ENCODE results near the gene IFIH1. TPM values are rescaled to one million over a fixed set of nuclear protein-coding genes. Genes with fewer than 3 reads are reported as not detected.

The IFIH1 gene
- total and polyA plus RNA-seq, 7 donors = 8.8 to 16.0 (median 11.2) TPM

GRCh38 chr2:162333968-162334367, 15.5 kb upstream of the IFIH1 start:
- Histone ChIP-seq H3K9me3 (no peaks in the 10 kb centered on the region), H3K36me3 (no peaks in the 10 kb centered on the region), H3K27ac (no peak overlapping the region), H3K27me3 (no peaks in the 10 kb centered on the region), H3K4me1 (no peaks in the 10 kb centered on the region), H3K4me3 (no peak overlapping the region)
- DNase-seq = no peak
- TF ChIP-seq, protein P1, sequence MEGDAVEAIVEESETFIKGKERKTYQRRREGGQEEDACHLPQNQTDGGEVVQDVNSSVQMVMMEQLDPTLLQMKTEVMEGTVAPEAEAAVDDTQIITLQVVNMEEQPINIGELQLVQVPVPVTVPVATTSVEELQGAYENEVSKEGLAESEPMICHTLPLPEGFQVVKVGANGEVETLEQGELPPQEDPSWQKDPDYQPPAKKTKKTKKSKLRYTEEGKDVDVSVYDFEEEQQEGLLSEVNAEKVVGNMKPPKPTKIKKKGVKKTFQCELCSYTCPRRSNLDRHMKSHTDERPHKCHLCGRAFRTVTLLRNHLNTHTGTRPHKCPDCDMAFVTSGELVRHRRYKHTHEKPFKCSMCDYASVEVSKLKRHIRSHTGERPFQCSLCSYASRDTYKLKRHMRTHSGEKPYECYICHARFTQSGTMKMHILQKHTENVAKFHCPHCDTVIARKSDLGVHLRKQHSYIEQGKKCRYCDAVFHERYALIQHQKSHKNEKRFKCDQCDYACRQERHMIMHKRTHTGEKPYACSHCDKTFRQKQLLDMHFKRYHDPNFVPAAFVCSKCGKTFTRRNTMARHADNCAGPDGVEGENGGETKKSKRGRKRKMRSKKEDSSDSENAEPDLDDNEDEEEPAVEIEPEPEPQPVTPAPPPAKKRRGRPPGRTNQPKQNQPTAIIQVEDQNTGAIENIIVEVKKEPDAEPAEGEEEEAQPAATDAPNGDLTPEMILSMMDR (IDR thresholded peaks at IDR 0.05) = no peak
- no peak for TF ChIP-seq POLR2A (IDR thresholded peaks at IDR 0.05)
- TF ChIP-seq POLR2AphosphoS5 (IDR thresholded peaks at IDR 0.05) = no peak
- TF ChIP-seq EP300 (IDR thresholded peaks at IDR 0.05) = no peak
- WGBS, 2 donors = 22 to 30% methylated on average over 3 of the region's 3 CpGs
- intact Hi-C loops (cut with DNase I) = no loop called here

DNA sequence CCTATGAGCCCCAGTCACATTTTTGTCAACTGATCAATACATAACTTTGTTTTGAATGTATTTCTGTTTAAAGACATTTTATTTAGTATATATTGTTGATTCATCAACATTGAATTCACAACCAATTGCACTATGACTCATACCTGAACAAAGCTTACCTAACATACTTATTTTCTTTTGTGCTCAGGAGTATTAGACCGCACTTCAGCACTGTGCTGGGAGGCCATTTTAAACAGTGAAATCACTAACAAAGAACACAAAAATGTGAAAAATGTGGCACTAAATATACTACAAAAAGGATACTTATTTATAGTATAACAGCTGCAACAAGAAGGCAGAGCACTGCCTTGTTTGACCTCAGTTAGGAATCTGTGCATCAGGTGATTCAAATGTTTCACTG, 12.4 kb upstream of the IFIH1 start:
- H3K27ac ChIP-seq = no peak overlapping the region
- H3K27me3 ChIP-seq = no peaks in the 10 kb centered on the region
- H3K9me3 ChIP-seq = no peaks in the 10 kb centered on the region
- DNase-seq = no peak
- H3K4me3 ChIP-seq = no peak overlapping the region
- WGBS, 2 donors = 89 to 96% methylated on average over 1 of the region's 1 CpG
- intact Hi-C loops (cut with DNase I) = no loop called here
- H3K36me3 ChIP-seq = no peaks in the 10 kb centered on the region
- no peaks in the 10 kb centered on the region for H3K4me1 ChIP-seq
- no peak for TF ChIP-seq POLR2AphosphoS5 (IDR thresholded peaks at IDR 0.05)
- TF ChIP-seq EP300 (IDR thresholded peaks at IDR 0.05) = no peak
- TF ChIP-seq, protein P1 (IDR thresholded peaks at IDR 0.05) = no peak
- no peak for TF ChIP-seq POLR2A (IDR thresholded peaks at IDR 0.05)

GRCh38 chr2:162328424-162329157, 10.1 kb upstream of the IFIH1 start:
- WGBS, 2 donors = 92 to 95% methylated on average over 12 of the region's 12 CpGs
- no peaks in the 10 kb centered on the region for H3K9me3 ChIP-seq
- intact Hi-C loops (cut with DNase I) = no loop called here

GRCh38 chr2:162327806-162328205, 9.3 kb upstream of the IFIH1 start:
- Histone ChIP-seq H3K27me3 (no peaks in the 10 kb centered on the region), H3K4me1 (no peaks in the 10 kb centered on the region), H3K9me3 (no peaks in the 10 kb centered on the region), H3K27ac (no peak overlapping the region), H3K36me3 (no peaks in the 10 kb centered on the region), H3K4me3 (no peak overlapping the region)
- intact Hi-C loops (cut with DNase I) = no loop called here
- WGBS, 2 donors = 97% methylated on average over 15 of the region's 15 CpGs
- TF ChIP-seq POLR2AphosphoS5 (IDR thresholded peaks at IDR 0.05) (no peak), EP300 (IDR thresholded peaks at IDR 0.05) (no peak), POLR2A (IDR thresholded peaks at IDR 0.05) (no peak)
- TF ChIP-seq, protein P1 (IDR thresholded peaks at IDR 0.05) = no peak
- no peak for DNase-seq

More at GRCh38 chr2:162328424-162329157, 10.1 kb upstream of the IFIH1 start:
- Histone ChIP-seq H3K4me3 (no peak overlapping the region), H3K27me3 (no peaks in the 10 kb centered on the region), H3K36me3 (no peaks in the 10 kb centered on the region), H3K27ac (no peak overlapping the region), H3K4me1 (no peaks in the 10 kb centered on the region)
- no peak for TF ChIP-seq POLR2AphosphoS5 (IDR thresholded peaks at IDR 0.05)
- TF ChIP-seq, protein P1 (IDR thresholded peaks at IDR 0.05) = no peak
- no peak for TF ChIP-seq POLR2A (IDR thresholded peaks at IDR 0.05)
- no peak for TF ChIP-seq EP300 (IDR thresholded peaks at IDR 0.05)
- DNase-seq = no peak
